Measurements from ENCODE around the gene CDH13.
A peak's percentile ranks its signal among the peaks of the same experiment; 100 is the strongest.

CDH13 gene

DNA sequence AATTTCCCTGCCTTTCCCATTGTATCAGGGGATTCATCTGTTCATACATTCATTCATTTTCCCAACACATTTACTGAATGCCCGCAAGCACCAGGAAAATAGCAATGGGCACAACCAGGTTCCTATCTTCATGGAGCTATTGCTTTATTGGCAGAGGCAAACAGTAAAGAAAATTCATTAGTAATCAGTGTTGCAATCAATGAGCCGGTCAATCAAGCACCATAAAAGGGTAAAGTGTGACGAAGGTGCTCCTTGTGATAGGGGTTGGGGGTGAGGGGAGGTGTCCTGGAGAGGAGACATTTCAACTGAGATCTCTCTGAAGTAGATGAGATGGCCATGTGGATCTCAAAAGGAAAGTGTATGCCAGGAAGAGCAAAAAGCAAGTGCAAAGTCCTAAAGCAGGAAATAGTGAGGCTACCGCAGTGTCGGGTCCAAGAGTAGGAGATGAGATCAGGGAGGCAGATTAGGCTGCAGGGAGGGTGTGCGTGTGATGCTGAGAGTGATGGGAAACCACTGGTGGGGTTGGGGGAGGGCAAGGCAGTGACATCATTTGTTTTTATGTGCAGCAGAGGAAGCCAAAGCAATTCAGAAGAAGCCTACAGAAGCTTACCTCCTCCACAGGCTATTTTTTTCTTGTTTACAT, 28.4 kb downstream of the CDH13 start:
- TF ChIP-seq SIN3A (IDR thresholded peaks at IDR 0.05; ENCODE audit: borderline replicate concordance, insufficient read depth, low read length) (peak; percentile 36; the same call in 1 of the 2 replicates), POLR2AphosphoS5 (IDR thresholded peaks at IDR 0.05; ENCODE audit: low read depth, low read length) (no peak), FOXP2 (optimal IDR thresholded peaks at IDR 0.05; ENCODE audit: borderline replicate concordance, extremely low read depth, extremely low read length, insufficient read depth) (peak; percentile 69), TAF1 (IDR thresholded peaks at IDR 0.05; ENCODE audit: borderline replicate concordance, insufficient read depth, low read length) (no peak)
- TF ChIP-seq, protein P1, sequence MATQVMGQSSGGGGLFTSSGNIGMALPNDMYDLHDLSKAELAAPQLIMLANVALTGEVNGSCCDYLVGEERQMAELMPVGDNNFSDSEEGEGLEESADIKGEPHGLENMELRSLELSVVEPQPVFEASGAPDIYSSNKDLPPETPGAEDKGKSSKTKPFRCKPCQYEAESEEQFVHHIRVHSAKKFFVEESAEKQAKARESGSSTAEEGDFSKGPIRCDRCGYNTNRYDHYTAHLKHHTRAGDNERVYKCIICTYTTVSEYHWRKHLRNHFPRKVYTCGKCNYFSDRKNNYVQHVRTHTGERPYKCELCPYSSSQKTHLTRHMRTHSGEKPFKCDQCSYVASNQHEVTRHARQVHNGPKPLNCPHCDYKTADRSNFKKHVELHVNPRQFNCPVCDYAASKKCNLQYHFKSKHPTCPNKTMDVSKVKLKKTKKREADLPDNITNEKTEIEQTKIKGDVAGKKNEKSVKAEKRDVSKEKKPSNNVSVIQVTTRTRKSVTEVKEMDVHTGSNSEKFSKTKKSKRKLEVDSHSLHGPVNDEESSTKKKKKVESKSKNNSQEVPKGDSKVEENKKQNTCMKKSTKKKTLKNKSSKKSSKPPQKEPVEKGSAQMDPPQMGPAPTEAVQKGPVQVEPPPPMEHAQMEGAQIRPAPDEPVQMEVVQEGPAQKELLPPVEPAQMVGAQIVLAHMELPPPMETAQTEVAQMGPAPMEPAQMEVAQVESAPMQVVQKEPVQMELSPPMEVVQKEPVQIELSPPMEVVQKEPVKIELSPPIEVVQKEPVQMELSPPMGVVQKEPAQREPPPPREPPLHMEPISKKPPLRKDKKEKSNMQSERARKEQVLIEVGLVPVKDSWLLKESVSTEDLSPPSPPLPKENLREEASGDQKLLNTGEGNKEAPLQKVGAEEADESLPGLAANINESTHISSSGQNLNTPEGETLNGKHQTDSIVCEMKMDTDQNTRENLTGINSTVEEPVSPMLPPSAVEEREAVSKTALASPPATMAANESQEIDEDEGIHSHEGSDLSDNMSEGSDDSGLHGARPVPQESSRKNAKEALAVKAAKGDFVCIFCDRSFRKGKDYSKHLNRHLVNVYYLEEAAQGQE (IDR thresholded peaks at IDR 0.05; ENCODE audit: insufficient read depth in 1 of 2, low read depth in 2 of 2, low read length in 2 of 2) = peak in 1 of 2 experiments; percentile 64; a peak in 2 of 4 replicates

DNA sequence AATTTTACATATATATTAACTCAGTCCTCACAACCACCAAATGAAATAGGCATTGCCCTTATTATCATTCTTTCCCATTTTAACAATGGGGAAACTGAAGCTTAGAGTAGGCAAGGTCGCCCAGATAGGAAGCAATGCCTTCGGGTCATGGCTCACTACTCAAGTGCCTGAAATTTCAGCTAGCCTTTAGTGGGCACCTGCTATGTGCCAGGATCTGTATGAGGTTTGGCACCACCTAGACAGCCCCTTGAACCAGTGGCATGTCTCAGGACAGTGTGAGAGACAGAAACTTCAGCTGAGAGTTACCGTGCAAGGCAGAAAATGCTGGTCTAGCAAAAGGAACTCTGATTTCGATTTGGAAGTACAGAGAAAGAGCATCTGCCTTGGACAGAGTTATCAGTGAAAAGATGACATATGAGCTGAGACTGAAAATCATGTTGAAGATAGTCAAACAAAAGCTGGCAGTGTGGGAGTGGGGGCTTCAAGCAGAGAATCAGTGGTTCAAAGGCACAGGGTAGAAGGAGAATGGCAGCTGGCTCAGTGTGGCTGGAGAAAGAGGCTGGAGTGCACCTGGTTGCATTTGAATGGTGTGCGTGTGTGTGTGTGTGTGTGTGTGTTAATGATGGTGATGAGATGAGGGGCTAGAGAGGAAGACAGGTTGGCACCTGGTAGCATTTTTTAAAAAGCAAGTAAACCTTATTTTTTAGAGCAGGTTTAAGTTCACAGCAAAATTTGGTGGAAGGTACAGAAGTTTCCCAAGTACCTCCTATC, 29.1 kb downstream of the CDH13 start:
- TF ChIP-seq SIN3A (IDR thresholded peaks at IDR 0.05; ENCODE audit: borderline replicate concordance, insufficient read depth, low read length) (no peak), POLR2AphosphoS5 (IDR thresholded peaks at IDR 0.05; ENCODE audit: low read depth, low read length) (no peak), TAF1 (IDR thresholded peaks at IDR 0.05; ENCODE audit: borderline replicate concordance, insufficient read depth, low read length) (no peak), FOXP2 (optimal IDR thresholded peaks at IDR 0.05; ENCODE audit: borderline replicate concordance, extremely low read depth, extremely low read length, insufficient read depth) (no peak)
- TF ChIP-seq, protein P1 (IDR thresholded peaks at IDR 0.05; ENCODE audit: insufficient read depth in 1 of 2, low read depth in 2 of 2, low read length in 2 of 2) = no peak

DNA sequence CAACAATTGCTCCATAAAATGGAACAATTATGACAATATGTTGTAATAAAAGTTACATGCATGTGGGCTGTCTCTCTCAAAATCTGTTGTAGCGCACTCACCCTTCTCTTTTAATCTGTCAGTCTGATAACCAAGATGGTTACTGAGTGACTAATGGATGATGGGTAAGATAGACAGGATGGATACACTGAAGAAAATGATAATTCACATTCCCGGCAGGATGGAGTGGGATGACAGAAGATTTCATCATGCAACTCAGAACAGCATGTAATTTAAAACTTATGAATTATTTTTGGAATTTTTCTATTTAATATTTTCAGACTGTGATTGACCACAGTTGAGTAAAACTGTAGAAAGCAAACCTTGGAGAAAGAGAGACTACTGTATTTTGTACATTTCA, 30.5 kb downstream of the CDH13 start:
- TF ChIP-seq TAF1 (IDR thresholded peaks at IDR 0.05; ENCODE audit: borderline replicate concordance, insufficient read depth, low read length) (no peak), SIN3A (IDR thresholded peaks at IDR 0.05; ENCODE audit: borderline replicate concordance, insufficient read depth, low read length) (no peak), POLR2AphosphoS5 (IDR thresholded peaks at IDR 0.05; ENCODE audit: low read depth, low read length) (no peak), FOXP2 (optimal IDR thresholded peaks at IDR 0.05; ENCODE audit: borderline replicate concordance, extremely low read depth, extremely low read length, insufficient read depth) (no peak)
- TF ChIP-seq, protein P1 (IDR thresholded peaks at IDR 0.05; ENCODE audit: insufficient read depth in 1 of 2, low read depth in 2 of 2, low read length in 2 of 2) = no peak

DNA sequence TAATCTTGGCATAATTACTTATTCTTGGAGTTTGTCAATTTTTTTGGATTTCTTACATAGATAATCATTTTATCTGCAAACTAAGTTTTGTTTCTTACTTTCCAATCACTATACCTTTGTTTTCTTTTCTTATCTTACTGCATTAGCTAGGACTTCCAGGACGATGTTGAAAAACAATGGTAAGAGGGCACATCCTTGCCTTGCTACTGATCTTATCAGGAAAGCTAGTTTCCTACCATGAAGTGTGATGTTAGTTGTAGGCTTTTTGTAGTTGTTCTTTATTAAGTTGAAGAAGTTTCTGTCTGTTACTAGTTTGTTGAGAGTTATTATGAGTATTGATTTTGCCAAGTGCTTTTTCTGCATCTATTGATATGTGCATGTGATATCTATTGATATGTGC, 31.0 kb downstream of the CDH13 start:
- TF ChIP-seq SIN3A (IDR thresholded peaks at IDR 0.05; ENCODE audit: borderline replicate concordance, insufficient read depth, low read length) (no peak), POLR2AphosphoS5 (IDR thresholded peaks at IDR 0.05; ENCODE audit: low read depth, low read length) (no peak), TAF1 (IDR thresholded peaks at IDR 0.05; ENCODE audit: borderline replicate concordance, insufficient read depth, low read length) (no peak), FOXP2 (optimal IDR thresholded peaks at IDR 0.05; ENCODE audit: borderline replicate concordance, extremely low read depth, extremely low read length, insufficient read depth) (no peak)
- TF ChIP-seq, protein P1 (IDR thresholded peaks at IDR 0.05; ENCODE audit: insufficient read depth in 1 of 2, low read depth in 2 of 2, low read length in 2 of 2) = no peak
